Kidney (tissue), 14 donors: Measurements from ENCODE around the gene ERFE. TPM values are rescaled to one million over a fixed set of nuclear protein-coding genes. Genes with fewer than 3 reads are reported as not detected.

Experiments used
- DNase-seq, 5 donors: peaks; one replicate each; pipeline ENCODE4 v3.0.0-alpha.2; 2013 to 2020
- FAIRE-seq: peaks from 2 replicates; lab custom pipeline; 2012; peaks lifted over from hg19 to GRCh38; lab: Jason Lieb, UNC
- H3K27ac ChIP-seq, 2 donors: one replicate each; pipeline ENCODE4 v1.7.0; 2013; ENCODE audit warnings: low read depth in 2 of 2, low read length in 2 of 2, inconsistent platforms in 1 of 2
- H3K27me3 ChIP-seq: one replicate; pipeline ENCODE4 v1.7.1; 2013; ENCODE audit warnings: low read length, inconsistent platforms; ENCODE audit not compliant: control insufficient read depth, insufficient read depth
- H3K36me3 ChIP-seq, 3 donors: one replicate each; pipeline versions ENCODE4 v1.7.0 to v1.7.1; 2013; ENCODE audit warnings: low read length in 3 of 3, control low read depth in 1 of 3, inconsistent platforms in 1 of 3; ENCODE audit not compliant: insufficient read depth in 3 of 3, control insufficient read depth in 2 of 3
- H3K4me1 ChIP-seq, 3 donors: one replicate each; pipeline versions ENCODE4 v1.7.0 to v1.7.1; 2013; ENCODE audit warnings: low read length in 3 of 3, inconsistent platforms in 1 of 3, low read depth in 1 of 3; ENCODE audit not compliant: control insufficient read depth in 2 of 3, insufficient read depth in 2 of 3
- H3K4me3 ChIP-seq, 3 donors: one replicate each; pipeline versions ENCODE4 v1.7.0 to v1.8.1; 2013; ENCODE audit warnings: low read length in 3 of 3, control low read depth in 1 of 3, inconsistent platforms in 1 of 3
- H3K9ac ChIP-seq, 3 donors: one replicate each; pipeline versions ENCODE4 v1.7.0 to v1.7.1; 2013; ENCODE audit warnings: low read length in 3 of 3, control low read depth in 1 of 3, inconsistent platforms in 1 of 3
- H3K9me3 ChIP-seq, 3 donors: one replicate each; pipeline versions ENCODE4 v1.7.0 to v1.7.1; 2013; ENCODE audit warnings: low read length in 3 of 3, control low read depth in 1 of 3, inconsistent platforms in 1 of 3; ENCODE audit not compliant: control insufficient read depth in 2 of 3, insufficient read depth in 1 of 3
- intact Hi-C: fragments of 100-400 bp; cut with DNase I; formaldehyde crosslinking; loops from one replicate; pipeline ENCODE4 v1.11.1; 2022
- polyA plus RNA-seq: library from polyadenylated mRNA; stranded (reverse); fragments of 350-450 nt; fragmentation: Illumina TruSeq; extraction: RNeasy Lipid Tissue Mini Kit (QIAGEN cat#74804); gene quantifications from one replicate; pipeline ENCODE4 v1.2.3, GENCODE V29; 2014; ENCODE audit warnings: low read depth, low replicate concordance; ENCODE audit not compliant: insufficient read depth
- total RNA-seq: library from RNA; stranded (reverse); fragmentation: NEBNext Ultra II Directional; extraction: Animal tissue kit (Norgen Biotek cat#: 25700); gene quantifications from one replicate; pipeline ENCODE4 v1.2.1, GENCODE V29; 2021
- TF ChIP-seq, protein P1 (sequence below): IDR thresholded peaks from 3 replicates; pipeline ENCODE4 v1.5.1; 2012; ENCODE audit warnings: mild to moderate bottlenecking, moderate library complexity, borderline replicate concordance; ENCODE audit not compliant: insufficient read depth; ENCODE audit errors: extremely low read depth
- donor health status: control.
- donor health status: control.
- donor health status: control.
- donor health status: control.
- donor health status: control.
- donor health status: DM: yes; HTN: yes; CAD: no.
- donor health status: Normal renal cell carcinoma (clear cell type).

ERFE gene
- total and polyA plus RNA-seq, 2 donors from 2014 or later = 1.6 to 61.4 TPM

DNA sequence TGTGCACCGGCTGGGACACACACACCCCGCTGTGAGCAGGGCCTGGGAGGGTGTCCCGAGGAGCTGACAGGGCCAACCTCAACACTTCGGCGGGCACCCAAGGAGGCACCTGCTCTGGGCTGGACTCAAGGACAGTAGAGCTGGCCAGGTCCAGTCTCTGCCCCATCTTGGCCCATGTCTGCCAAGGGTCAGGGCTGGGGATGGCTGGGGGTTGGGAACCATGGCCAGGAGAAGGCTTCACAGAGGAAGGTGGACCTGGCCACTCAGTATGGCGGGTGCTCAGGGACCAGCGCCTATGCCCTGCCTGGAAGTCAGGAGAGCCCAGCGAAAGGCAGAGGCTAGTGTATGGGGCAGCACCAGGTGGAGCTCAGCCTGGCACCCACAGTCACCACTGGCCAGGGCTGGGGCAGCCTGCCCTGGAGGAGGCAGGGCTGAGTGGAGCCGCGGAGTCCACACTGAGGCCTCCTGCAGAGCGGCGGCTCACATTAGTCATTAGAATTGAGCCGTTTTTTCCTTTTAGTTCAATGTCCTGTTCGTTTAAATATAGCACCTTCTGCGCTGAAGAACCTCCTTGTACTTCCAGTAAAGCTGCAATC, 4.2 kb downstream of the ERFE start:
- Histone ChIP-seq H3K27me3 (no peaks in the 10 kb centered on the region), H3K4me1 (peaks cover 0 to 5% (median 0%) of the 10 kb centered on the region in 3 donors), H3K36me3 (no peaks in the 10 kb centered on the region), H3K9ac (no peak overlapping the region), H3K9me3 (no peaks in the 10 kb centered on the region), H3K27ac (no peak overlapping the region), H3K4me3 (no peak overlapping the region)
- DNase-seq (peak in 2 of 5 donors; percentile 12 to 56), FAIRE-seq (no peak)
- TF ChIP-seq, protein P1, sequence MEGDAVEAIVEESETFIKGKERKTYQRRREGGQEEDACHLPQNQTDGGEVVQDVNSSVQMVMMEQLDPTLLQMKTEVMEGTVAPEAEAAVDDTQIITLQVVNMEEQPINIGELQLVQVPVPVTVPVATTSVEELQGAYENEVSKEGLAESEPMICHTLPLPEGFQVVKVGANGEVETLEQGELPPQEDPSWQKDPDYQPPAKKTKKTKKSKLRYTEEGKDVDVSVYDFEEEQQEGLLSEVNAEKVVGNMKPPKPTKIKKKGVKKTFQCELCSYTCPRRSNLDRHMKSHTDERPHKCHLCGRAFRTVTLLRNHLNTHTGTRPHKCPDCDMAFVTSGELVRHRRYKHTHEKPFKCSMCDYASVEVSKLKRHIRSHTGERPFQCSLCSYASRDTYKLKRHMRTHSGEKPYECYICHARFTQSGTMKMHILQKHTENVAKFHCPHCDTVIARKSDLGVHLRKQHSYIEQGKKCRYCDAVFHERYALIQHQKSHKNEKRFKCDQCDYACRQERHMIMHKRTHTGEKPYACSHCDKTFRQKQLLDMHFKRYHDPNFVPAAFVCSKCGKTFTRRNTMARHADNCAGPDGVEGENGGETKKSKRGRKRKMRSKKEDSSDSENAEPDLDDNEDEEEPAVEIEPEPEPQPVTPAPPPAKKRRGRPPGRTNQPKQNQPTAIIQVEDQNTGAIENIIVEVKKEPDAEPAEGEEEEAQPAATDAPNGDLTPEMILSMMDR = no peak
- intact Hi-C loops = no loop called here

DNA sequence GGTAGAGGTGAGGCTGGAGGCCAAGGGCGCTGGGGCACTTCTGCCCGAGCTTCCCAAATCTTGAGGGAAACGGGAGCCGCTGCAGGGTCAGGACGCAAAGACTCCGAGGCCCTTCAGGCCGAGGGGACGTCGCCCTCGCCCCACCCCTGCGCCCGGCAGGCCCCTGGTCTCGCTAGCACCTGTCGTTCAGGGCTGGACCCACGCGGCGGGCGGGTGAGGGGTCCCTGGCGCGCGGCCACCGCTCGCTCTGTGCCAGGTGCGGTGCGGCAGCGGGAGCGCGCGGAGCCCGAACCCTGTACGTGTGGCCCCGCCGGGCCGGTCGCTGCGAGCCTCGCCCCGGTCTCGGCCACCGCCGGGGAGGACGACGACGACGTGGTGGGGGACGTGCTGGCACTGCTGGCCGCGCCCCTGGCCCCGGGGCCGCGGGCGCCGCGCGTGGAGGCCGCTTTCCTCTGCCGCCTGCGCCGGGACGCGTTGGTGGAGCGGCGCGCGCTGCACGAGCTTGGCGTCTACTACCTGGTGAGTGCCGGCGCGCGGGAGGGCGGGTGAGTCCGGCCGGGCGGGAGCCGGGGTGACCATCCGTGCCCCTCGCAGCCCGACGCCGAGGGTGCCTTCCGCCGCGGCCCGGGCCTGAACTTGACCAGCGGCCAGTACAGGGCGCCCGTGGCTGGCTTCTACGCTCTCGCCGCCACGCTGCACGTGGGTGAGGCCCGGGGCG, 4.9 kb downstream of the ERFE start:
- Histone ChIP-seq H3K36me3 (no peaks in the 10 kb centered on the region), H3K9ac (no peak overlapping the region), H3K9me3 (no peaks in the 10 kb centered on the region), H3K27me3 (no peaks in the 10 kb centered on the region), H3K27ac (no peak overlapping the region), H3K4me3 (no peak overlapping the region), H3K4me1 (peaks cover 0 to 5% (median 0%) of the 10 kb centered on the region in 3 donors)
- TF ChIP-seq, protein P1 = no peak
- DNase-seq (peak in 4 of 5 donors; percentile 41 to 80 (median 66)), FAIRE-seq (no peak)
- intact Hi-C loops = no loop called here

DNA sequence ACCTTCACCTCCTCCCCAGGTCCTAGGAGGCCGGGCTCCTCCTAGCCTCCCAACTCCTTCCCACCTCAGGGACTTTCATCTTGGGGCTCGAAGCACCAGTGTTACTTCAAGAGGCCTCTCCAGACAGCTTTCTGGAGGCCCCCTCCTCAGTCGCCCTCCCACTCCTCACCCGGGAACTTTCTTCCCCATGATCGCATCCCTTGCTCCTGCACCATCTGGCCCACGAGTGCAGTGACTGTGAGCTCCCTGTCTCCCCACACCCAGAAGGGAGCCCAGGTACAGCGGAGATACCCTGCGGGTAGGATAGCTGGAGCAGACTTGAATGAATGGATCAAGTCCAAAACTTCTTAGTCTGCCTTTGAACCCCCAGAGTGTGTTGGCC, 6.1 kb downstream of the ERFE start:
- Histone ChIP-seq H3K4me3 (no peak overlapping the region), H3K27ac (no peak overlapping the region), H3K27me3 (no peaks in the 10 kb centered on the region), H3K4me1 (peaks cover 1 to 5% (median 3%) of the 10 kb centered on the region in 3 donors), H3K36me3 (peaks cover 0 to 5% (median 4%) of the 10 kb centered on the region in 3 donors), H3K9ac (no peak overlapping the region), H3K9me3 (no peaks in the 10 kb centered on the region)
- DNase-seq = peak in 1 of 5 donors; percentile 57
- intact Hi-C loops = no loop called here
- FAIRE-seq = no peak
- TF ChIP-seq, protein P1 = no peak
